ENCODE results near the gene LCP2.

The LCP2 gene

DNA sequence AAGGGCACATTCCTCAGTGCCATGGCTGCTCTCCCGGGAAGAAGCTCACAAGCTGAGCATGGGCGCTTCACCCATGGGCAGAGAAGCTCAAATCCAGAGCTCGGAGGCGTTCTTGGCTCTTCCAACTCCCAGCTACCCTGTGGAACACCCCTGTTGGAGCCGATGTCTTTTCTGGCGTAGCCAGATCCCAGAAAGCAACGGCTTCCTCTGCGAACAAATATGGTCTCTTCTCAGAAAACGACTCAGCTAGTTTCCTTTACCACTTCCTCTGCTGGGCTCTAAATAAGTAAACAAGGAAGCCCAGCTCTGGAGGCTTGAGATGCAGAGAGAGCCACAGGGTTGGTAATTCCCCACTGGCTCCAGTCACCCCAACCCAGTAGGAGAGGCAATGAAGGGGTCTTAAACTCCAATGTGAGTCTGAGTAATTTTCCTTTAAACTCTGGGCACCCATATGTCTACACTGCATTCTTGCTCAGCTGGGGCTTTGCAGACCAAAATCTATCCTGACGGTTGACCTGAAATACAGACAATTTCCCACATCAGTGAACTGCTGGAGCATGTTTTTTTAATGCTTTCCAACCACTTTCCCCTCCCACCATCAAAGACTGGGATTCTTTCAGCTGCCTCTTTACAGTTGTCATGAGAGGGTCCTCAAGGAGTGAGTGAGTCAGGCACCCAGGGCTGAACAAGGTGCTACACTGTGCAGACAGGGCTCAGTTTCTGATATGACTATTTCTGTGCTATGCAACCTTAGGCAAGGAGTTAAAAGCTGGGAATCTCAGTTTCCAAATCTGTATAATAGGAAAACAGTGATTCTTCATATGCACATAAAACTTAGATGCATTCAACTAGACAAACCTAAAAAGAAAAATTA lies at the start of gene LCP2:
TSS of gene LCP2 (minus strand) at position 189 of the 874 bp plus-strand sequence. CDS start at position 23, 166 bp downstream.
- no peak for DNase-seq (ENCODE audit: low spot score)

DNA sequence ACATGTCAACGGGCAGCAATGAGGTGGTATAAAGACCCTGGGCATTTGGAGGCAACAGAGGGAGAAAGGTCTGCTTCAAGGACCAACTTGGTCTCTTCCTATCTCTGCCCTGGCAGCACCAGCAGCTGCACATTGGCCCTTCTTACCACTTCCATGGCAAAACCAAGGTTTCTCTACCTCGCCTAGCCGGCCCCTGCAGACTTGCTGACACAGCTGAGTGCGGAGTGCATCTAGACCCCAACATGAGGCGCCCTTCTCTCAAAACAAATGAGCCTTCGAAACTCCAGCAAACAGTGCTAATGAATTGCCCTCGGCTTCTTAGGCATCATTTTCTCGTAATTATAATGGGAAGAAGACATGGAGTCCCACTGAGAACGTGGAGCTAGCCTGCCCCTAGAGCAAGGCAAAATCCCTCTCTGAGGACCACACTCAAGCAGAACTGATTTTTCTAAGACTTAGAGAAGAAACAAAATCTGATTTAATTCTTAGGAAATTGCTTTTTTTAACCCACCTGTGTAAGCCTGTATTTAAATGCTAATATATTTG lies 49.5 kb upstream of the LCP2 start:
- no peak for DNase-seq (ENCODE audit: low spot score)

DNA sequence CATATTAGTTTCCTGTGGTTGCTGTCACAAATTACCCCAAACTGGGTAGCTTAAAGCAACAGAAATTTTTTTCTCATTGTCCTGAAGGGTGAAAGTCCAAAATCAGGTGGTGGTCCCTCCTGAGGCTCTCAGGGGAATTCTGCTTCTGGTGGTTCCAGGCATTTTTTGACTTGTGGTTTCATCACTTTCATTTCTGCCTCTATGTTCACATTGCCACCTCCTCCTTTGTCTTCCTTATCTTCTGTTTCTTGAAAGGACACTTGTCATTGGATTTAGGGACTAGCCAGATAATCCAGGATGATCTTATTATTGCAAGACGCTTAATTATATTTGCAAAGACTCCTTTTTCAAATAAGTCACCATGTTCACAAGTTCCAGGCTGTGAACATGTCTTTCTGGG lies 48.4 kb upstream of the LCP2 start:
- DNase-seq (ENCODE audit: low spot score): no peak

DNA sequence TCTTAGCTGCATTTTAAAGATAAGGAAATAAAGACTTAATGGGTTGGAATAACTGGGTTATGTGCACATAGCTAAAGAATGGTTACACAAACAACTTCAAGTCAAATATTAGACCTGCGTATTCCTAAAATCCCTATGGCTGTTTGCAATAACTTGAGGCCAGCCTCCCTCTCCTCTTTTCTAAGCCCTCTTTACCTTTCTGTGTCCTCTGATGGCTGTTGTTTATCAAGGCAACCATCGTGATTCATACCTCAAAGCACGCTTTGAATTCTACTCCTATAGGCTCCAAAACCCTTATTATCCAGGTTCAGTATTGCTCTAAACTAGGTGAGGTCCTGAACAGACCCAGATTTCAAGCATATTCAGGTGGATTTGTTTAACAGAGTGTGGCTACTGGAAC lies 45.6 kb upstream of the LCP2 start:
- no peak for DNase-seq (ENCODE audit: low spot score)

DNA sequence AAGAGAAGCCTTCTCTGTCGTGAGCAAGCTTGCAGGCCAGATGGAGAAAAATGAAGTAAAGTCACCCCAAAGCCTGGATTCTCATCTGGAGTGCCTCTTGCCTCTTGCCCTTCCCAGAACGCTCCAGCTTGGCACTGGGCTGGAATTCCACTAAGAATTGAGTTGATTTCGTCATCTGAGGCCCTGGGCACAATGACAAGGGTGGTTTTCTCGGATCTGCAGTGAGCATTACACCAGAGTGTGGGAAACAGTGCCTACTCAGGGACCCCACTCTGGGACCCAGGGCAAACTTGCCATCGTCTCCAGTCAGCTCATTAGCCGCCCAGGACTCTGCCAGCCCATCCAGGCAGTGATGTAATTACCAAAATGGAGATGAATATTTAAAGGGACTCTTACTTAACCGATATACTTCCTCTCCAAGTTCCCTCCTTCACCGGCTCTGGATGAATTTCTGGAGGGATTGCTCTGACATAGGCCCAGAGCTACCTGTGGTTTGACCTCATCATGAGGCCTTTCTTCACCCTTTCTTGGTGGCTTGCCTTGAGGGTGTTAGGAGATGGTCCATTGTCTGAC lies 44.7 kb upstream of the LCP2 start:
- no peak for DNase-seq (ENCODE audit: low spot score)

DNA sequence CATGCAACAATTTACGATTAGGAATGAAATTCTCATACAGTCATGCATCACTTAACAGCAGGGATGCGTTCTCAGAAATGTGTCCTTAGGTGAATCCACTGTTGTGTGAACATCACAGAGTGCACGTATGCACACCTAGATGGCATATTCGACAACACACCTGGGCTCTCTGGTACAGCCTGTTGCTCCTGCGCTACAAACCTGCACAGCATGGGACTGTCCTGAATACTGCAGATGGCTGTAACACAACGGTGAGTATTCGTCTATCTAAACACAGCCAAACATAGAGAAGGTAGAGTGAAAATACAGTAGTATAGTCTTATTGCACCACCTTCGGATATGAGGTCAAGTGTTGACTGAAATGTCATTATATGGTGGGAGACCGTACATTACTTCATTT lies 44.0 kb upstream of the LCP2 start:
- DNase-seq (ENCODE audit: low spot score): no peak

DNA sequence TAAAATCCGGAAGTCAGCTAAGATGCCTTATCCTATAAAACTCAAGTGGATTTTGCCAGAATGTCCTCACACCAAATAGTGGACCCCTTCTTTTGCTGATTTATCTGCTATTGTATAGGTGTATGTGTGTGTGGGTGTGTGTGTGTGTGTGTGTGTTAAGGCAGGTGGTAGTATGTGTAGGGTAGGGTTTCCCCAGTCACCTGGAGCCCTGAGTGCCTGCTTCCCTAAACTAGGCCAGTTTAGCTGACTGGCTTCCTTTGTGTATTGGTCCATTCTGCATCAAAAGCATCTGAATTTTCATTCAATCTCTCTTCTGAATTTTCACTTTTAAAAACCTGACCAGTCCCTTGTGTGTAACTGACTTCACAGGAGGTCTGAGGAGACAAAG lies 42.2 kb upstream of the LCP2 start:
- DNase-seq (ENCODE audit: low spot score): no peak

DNA sequence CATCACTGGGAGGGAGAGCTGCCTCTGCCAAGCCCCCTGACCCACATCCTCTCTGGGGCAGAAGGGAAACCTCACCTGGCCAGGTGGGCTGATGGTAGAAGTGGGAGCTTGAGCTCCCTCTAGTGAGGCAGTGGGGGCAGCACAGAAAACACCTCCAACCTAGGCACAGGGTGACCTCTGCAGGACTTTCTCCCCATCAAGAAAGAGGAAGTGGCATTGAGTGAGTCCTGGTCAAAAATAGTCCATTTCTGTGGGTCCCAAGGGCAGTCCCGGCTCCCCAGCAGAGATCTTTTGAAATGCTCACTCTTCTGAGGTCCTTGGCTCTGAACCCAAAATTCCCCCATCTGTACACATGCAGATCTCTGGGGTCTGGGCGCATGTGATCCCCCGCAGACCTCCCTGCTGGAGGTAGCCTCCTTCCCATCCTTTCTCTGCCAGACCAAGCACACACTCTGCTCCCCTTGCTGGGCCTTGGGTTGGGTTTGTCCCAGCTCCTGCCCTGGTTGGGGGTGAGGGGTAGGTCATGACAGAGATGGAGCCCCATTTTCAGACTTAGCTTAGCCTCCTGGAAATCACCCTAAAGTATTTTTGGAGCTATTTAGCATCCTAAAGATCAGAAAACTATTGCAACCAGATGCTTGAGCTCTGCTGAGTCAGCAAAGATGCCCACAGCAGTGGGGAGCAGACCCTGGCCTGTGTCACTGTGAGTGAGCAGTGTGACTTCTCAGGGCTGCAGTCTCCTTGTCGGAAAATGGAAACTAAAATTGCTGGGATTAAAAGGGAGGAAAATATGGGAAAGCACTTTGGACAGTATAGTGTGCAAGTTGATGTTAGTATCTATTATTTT lies 41.6 kb upstream of the LCP2 start:
- no peak for DNase-seq (ENCODE audit: low spot score)

DNA sequence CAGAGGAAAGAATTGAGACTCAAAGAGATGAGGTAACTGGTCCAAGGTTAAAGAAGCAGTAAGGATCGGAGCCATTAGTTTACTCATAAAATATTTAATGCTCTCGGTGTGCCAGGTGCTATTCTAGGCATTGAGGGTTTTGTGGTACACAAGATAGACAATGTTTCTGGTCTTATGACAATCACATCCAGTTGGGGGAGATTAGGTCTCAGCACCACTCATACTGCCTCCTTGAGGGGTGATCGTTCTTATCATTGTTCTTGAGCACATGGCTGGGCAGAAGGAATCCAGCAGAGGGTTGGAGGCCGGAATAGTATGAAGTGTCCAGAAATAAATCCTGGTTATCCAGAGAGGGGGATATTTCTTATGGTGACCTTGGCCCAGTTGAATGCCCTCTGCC lies 40.7 kb upstream of the LCP2 start:
- DNase-seq (ENCODE audit: low spot score): no peak

DNA sequence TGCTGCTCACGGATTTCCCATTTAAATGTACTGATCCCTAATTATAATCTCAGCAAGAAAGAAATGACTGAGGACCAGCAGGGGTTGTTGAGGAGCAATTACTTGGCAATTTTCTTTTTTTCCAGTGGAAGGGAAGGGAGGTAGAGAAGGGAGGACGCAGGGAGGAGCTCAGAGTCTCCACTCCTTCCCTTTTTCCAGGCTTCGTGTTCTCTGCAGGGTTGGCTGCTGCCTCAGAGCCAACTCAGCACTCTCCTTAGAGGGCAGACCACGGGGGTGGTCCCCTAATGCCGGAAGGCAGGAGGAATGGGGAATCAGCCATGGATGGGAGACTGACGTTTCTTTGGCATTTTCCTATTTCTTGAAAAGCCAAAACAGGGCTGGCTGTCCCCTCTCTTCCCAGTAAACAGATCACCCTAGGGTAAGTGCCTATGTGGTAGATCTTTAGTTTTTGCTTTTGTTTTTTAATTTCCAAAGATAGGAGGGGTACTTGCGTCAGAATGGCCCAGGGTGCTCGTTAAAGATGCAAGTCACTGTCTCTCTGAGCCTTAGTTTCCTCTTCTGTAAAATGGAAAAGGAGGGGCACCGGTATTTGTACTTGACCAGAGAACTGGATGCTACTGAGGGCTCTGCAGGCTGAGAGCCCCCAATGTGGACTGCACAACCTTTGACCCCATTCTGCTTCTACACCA lies 39.6 kb upstream of the LCP2 start:
- no peak for DNase-seq (ENCODE audit: low spot score)

DNA sequence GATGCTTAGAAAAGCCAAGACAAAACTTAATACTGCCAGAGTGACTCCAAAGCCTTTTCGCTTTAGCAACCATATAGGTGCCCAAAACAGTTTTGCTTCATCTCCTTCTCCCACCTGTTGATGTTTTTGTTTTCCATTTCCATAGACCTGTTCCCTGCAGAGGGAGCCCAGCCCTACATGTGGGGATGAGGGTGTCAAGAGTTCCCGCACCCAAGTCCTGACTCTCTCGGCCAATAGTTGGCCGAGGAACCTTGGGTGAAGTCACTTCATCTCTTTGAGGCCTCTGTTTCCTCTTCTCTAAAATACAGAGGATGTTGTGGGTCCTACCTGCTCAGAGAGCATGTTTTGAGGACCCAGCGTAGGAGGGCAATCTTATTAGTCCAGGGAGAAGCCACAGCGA lies 38.5 kb upstream of the LCP2 start:
- no peak for DNase-seq (ENCODE audit: low spot score)

DNA sequence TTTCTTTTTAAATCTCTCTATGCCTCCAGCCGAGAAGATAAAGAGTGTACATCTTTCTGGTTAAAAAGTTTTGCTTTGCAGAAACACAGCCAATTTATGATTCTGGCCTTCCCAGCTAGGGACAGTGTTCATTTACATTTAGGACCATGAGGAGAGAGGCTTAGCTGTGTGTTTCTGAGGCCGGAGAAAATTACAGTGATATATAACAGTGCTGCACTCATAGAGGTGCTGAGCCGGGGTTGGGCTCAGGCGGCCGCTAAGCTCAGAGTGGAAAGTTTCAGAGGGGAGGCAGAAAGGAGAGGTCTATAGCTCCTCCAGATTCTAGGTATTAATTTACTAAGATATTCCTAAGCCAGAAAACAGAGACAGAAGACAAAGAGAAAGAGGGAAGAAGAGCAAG lies 37.0 kb upstream of the LCP2 start:
- DNase-seq (ENCODE audit: low spot score): no peak

DNA sequence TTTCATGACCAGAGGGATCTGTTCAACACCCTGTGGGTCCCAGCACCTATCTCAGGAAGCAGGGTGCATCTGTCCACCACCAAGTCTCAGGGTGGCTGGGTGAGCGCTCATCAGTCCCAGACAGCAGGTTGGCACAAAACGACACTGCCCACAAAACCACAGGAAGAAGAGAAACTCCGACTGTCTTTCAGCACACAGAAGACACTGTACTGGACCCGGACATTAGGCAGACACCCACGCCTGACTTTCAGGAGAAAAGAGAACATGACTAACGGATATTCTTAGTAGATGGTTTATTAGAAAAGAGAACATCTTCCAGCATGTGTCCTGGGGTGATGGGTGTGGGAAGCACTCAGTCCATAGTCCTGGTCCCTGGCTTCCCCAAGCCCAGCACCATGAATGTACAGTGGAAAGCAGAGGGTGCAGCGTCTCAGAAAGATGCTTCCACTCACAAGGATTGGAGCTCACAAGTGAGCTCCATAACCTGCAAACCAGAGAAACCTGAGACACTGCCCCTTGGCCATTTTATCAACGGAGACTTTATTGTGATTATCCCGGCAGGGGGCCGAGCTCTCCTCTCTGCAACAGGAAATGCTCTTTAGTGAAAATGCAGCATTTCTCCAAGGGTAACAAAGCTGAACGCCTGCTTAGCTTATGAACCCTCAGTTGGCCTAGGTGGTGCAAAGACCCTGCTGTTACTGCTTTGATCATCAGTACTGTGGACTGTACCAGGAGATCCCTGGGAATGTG lies 35.8 kb upstream of the LCP2 start:
- no peak for DNase-seq (ENCODE audit: low spot score)

DNA sequence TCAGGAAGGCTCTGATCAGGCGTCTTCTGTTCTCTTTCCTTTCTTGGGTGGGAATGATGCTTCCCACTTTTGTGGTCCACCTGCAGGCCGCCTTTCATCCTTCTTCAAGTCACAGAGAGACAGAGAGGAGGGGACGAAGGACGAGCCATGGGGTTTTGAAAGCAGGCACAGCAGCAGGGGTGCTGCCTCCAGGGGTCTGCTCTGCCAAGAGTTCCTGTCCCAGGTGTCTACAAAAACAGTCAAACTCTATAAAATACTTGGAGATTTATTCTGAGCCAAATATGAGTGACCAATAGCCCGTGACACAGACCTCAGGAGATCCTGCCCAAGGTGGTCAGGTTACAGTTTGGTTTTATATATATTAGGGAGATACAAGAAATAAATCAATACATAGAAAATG lies 34.5 kb upstream of the LCP2 start:
- DNase-seq (ENCODE audit: low spot score): no peak

DNA sequence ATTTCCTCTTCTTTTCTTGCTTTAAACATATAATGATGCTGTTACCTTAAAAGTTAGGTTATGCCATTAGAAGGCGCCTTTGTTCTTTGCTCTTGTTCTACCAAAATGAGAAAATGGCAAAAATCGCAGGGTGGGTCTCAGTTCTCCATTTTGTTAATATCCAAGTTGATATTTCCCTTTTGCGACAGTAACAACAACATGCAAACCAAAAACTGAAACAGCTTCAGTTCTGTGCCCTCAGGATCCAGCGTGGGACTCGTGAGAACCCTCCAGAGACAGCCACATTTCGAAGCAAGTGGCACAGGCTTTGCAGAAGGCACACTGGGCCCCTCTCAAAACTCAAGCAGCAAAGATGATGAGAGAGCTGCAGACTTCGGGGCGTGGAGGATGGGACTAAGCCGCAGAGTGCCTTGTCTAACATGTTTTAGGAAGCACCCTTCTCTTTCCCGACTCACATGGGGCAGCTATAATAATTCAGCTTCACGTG lies 33.0 kb upstream of the LCP2 start:
- DNase-seq (ENCODE audit: low spot score): no peak

DNA sequence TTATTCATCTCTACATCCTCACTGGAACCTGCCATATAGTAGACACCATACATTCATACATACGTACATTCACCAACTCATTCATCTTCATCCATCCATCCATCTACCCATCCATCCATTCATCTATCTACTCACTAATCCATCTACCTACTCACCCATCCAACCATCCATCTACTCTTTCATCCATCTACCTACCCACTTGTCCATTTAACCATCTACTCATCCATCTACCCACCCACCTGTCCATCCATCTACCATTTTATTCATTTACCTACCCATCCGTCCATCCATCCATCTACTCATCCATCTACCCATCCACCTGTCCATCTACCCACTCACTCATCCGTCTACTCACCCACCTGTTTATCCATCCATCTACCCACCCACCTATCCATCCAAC lies 31.9 kb upstream of the LCP2 start:
- DNase-seq (ENCODE audit: low spot score): no peak

DNA sequence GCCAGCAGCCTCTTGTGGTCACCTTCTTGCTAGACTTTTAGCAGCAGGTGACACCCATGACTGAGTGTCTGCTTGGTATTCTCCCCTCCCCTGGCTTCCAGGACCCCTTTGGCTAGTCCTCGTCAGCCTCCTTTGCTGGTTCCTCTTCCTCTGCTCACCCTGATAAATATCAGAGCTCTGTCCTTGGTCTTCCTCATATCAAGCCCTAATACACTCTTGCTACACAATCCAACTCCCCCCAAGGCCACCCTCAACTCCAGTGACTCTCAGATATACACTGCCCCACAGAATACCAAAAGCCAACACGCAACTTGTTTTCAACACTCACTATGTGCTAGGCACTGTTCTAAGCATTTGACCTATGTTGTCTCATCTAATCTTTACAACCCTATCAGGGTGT lies 30.3 kb upstream of the LCP2 start:
- DNase-seq (ENCODE audit: low spot score): no peak

DNA sequence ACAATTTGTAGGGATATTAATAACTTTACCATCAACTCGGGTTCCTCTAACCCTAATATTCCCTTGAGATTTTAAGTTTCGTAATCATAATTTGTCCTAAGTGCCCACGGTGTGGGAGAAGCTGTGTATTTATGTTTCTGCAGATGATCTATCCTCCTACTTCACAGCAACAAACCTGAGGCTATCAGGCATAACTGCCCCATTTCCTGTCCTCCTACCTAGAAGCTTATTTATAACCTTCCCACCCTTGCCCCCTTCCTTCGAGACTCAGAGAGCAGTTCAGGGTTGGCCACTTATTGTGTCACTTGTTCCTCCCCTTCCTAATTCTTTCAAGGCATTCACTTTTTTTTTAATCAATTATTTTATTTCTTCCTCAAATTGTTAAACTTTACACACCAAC lies 29.6 kb upstream of the LCP2 start:
- no peak for DNase-seq (ENCODE audit: low spot score)

DNA sequence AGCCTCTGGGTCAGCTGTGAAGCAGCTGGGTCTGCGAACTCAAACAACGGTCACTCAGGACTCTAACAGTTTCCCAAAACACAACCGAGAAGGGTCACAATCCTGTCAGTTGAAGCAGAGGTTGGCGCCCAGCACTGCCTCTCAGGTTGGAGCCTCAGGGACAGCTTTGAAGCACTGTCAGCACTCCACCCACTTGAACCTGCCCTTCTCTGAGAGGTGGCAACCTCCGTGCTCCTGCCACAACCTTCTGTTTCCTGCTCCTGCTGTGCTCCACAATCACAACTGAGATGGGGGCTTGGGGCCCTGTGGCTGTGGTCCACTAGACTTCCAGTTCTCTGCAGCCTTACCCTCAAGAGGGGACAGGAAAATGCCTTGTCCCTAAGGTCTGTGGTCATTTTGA lies 21.7 kb upstream of the LCP2 start:
- no peak for DNase-seq (ENCODE audit: low spot score)

DNA sequence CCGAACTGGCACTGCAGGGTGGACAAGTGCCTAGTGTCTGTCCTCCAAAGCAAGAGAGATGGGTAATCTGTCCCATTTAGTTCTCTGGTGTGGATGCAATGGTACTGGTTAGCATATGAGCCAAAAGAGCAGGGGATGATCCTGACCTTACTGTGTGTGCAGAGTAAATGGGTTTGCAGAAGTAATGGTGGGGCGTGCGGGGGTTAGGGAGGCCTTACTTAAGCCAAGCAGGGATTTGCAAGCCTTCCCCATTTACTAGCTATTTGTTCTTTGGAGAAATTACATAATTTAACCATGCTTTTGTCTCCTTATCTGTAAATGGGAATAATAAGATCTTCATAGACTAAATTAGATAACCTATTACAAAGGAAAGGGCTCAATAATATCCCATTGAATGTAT lies 19.9 kb upstream of the LCP2 start:
- no peak for DNase-seq (ENCODE audit: low spot score)

DNA sequence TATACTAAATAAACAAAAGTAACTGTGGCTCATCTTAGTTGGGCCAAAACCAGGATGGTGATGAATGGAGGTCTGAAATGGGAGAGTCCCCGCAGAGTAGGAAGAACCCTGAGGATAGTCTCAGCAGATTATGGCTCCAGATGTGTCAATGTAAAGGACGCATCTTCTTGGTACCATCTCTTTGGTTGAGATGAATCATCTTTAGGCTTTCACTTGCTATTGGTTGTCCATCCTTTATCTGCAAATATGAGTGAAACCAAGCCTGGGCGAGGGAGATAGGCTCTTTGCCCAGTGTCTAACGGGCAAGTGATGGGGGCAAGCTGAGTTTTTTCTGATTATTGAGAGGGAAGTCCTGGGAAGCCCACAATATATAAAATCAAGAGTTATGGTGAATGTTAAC lies 19.4 kb upstream of the LCP2 start:
- no peak for DNase-seq (ENCODE audit: low spot score)
